AG09319 (cell line): ENCODE results near the gene RIT1.
"Not testable (repeated sequence)": the region's sequence is repeated elsewhere in the genome, so short reads cannot be mapped to it uniquely, and the experiment has no call there.

Experiments used
- DNase-seq: peaks from one replicate; pipeline ENCODE4 v3.0.0-alpha.2; 2010; ENCODE audit warnings: low read depth; ENCODE audit errors: extremely low read depth
- CTCF ChIP-seq: IDR thresholded peaks from 2 replicates; pipeline ENCODE4 v1.5.1; 2011; ENCODE audit warnings: low read depth, mild to moderate bottlenecking, inconsistent platforms, low read length, moderate library complexity

The RIT1 gene

GRCh38 chr1:155932487-155932886 is 21.3 kb upstream of the RIT1 start:
- no peak for DNase-seq

GRCh38 chr1:155932081-155932480 is 20.9 kb upstream of the RIT1 start:
- DNase-seq = no peak
- no peak for TF ChIP-seq CTCF

More at GRCh38 chr1:155932487-155932886, 21.3 kb upstream of the RIT1 start:
- no peak for TF ChIP-seq CTCF

GRCh38 chr1:155931332-155932038 is 20.3 kb upstream of the RIT1 start:
- DNase-seq = no peak
- TF ChIP-seq CTCF = no peak

GRCh38 chr1:155930725-155931124 is 19.6 kb upstream of the RIT1 start:
- not testable (repeated sequence) for DNase-seq

GRCh38 chr1:155929057-155929456 is 17.9 kb upstream of the RIT1 start:
- DNase-seq = no peak
- TF ChIP-seq CTCF = no peak

- no peak for DNase-seq
- no peak for TF ChIP-seq CTCF
These were observed 14.4 kb upstream of the RIT1 start for GRCh38 chr1:155925506-155925905.

- TF ChIP-seq CTCF = no peak
- no peak for DNase-seq
These were observed 9.6 kb upstream of the RIT1 start for GRCh38 chr1:155920717-155921116.

GRCh38 chr1:155919801-155920200 is 8.7 kb upstream of the RIT1 start:
- no peak for DNase-seq
- no peak for TF ChIP-seq CTCF
